Measurements from ENCODE around the gene ETV1.

ETV1 gene

DNA sequence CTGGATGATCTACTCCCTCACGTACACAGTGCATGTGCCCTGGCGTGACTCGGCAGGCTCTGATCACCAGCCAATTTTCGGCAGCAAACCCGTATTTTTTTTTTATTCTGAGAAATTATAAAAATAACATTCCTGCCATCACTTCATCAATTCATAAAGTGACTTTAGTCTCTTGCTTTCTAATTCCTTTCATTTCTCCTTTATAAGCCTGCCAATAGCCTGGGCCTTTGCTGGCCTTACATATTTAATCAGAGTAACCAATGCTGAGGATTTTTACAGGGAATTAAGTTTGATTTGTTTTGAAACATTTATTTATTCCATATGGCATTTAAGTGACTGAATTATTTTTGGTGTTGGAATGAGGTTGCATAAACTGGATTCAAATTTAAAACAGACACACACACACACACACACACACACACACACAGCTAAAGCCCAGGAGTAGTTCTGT is 140.8 kb downstream of the ETV1 start:
- ATAC-seq = no peak
- H3K4me1 Mint-ChIP-seq = peaks cover 18% of the 10 kb centered on the region
- H3K27ac Mint-ChIP-seq = no peak overlapping the region
- H3K27me3 Mint-ChIP-seq = no peaks in the 10 kb centered on the region
- no peaks in the 10 kb centered on the region for H3K9me3 Mint-ChIP-seq
- no peak overlapping the region for H3K4me3 Mint-ChIP-seq
- no peak for DNase-seq

DNA sequence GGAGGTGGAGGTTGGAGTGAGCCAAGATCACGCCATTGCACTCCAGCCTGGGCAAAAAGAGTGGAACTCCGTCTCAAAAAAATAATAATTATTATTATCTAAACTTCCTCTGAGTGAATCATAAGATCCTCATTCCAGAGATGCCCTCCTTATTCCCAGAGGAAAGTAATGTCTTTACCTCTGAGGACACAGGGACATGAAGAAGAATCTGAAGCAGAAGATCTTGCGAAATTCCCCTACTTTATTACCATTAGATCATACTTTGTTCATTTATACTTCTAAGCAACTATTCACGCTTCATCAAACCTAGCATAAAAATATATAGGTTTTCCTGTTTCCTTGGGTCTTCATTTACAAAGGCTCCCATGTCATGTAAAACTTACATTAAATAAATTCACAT is 143.1 kb downstream of the ETV1 start:
- DNase-seq (no peak), ATAC-seq (no peak)
- peaks cover 8% of the 10 kb centered on the region for H3K27me3 Mint-ChIP-seq
- H3K27ac Mint-ChIP-seq = no peak overlapping the region
- H3K4me1 Mint-ChIP-seq = peaks cover 18% of the 10 kb centered on the region
- no peaks in the 10 kb centered on the region for H3K9me3 Mint-ChIP-seq
- no peak overlapping the region for H3K4me3 Mint-ChIP-seq

DNA sequence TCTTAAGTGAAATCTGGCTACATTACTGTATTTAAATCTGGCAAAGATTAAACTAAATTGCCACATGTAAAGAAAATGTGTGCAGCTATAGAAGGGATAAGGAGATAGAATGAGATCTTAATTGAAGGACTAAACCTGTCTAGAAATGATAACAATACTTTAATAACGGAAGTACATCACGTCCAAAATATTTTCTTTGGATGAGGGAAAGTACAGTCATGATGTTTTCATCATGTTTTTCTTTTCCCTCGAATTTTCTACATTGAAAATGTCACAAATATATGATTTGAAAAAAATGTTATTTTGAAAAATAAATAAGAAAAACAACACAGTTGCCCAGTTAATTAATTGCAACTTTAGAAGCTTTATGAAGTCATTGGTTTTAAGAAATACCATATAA is 143.9 kb downstream of the ETV1 start:
- Mint-ChIP-seq H3K27ac (no peak overlapping the region), H3K9me3 (no peaks in the 10 kb centered on the region), H3K4me1 (peaks cover 15% of the 10 kb centered on the region), H3K27me3 (peaks cover 8% of the 10 kb centered on the region), H3K4me3 (no peak overlapping the region)
- no peak for ATAC-seq
- DNase-seq = no peak

DNA sequence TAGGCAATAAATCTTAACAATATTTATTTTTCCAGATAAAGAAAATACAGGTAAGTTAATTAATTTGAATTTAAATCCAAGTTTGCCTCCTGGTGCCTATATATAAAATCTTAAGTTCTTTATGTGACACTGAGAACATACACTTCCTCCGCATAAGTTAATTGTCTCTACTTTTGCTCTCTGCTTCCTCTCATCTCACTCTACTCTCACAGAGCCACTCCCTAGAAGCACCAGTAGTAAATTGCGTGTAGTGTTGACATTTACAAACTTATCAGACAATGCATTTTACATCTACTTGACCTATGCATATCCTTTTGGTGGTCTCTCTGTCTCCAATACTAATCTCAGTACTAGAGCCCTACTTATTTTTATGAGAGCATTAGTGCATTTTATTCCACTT is 144.5 kb downstream of the ETV1 start:
- no peak overlapping the region for H3K27ac Mint-ChIP-seq
- peaks cover 8% of the 10 kb centered on the region for H3K27me3 Mint-ChIP-seq
- no peak overlapping the region for H3K4me3 Mint-ChIP-seq
- H3K4me1 Mint-ChIP-seq = peaks cover 8% of the 10 kb centered on the region
- ATAC-seq (no peak), DNase-seq (no peak)
- H3K9me3 Mint-ChIP-seq = no peaks in the 10 kb centered on the region

DNA sequence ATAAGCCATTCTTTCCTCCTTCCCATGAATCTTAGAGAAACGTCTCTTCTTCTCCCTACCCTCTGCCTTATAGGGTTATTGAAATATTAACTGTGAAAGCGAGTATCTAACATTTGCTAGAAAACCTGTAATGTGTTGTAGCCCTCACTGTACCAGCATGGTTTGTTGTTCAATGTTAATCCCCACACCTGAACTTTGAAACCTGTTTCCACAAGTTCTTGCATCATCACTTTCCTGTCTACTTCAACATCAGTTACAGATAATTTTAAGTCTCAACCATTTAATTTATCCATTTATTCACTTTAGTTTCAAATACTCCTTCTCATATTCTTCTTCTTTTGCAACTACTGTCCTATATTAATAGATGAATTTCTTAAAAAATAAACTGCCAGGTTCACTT is 148.2 kb downstream of the ETV1 start:
- Mint-ChIP-seq H3K27me3 (peaks cover 8% of the 10 kb centered on the region), H3K27ac (no peak overlapping the region), H3K4me1 (no peaks in the 10 kb centered on the region), H3K9me3 (no peaks in the 10 kb centered on the region), H3K4me3 (no peak overlapping the region)
- DNase-seq (no peak), ATAC-seq (no peak)
